ENCODE results near the gene TXNL1. TPM values are rescaled to one million over a fixed set of nuclear protein-coding genes. Genes with fewer than 3 reads are reported as not detected.

TXNL1 gene
- total and polyA plus RNA-seq, 2 of the 13 experiments (the other 11 are each of a cell fraction or from before 2014, with no cell fraction given): 41.9 to 73.1 TPM

GRCh38 chr18:56650944-56651770 lies 12.8 kb upstream of the TXNL1 start, which contains the start of gene WDR7 (continued):
- TF ChIP-seq, protein P1, sequence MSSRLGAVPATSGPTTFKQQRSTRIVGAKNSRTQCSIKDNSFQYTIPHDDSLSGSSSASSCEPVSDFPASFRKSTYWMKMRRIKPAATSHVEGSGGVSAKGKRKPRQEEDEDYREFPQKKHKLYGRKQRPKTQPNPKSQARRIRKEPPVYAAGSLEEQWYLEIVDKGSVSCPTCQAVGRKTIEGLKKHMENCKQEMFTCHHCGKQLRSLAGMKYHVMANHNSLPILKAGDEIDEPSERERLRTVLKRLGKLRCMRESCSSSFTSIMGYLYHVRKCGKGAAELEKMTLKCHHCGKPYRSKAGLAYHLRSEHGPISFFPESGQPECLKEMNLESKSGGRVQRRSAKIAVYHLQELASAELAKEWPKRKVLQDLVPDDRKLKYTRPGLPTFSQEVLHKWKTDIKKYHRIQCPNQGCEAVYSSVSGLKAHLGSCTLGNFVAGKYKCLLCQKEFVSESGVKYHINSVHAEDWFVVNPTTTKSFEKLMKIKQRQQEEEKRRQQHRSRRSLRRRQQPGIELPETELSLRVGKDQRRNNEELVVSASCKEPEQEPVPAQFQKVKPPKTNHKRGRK (CRISPR knock-in tag; IDR thresholded peaks at IDR 0.05): no peak; the same call in 1 of the 2 replicates
- peak; percentile 64; the same call in 1 of the 2 replicates for TF ChIP-seq KDM3A (CRISPR knock-in tag; IDR thresholded peaks at IDR 0.05; ENCODE audit: low read depth)
- TF ChIP-seq, protein P2, sequence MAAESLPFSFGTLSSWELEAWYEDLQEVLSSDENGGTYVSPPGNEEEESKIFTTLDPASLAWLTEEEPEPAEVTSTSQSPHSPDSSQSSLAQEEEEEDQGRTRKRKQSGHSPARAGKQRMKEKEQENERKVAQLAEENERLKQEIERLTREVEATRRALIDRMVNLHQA (CRISPR knock-in tag; IDR thresholded peaks at IDR 0.05): no peak
- no peak; the same call in 1 of the 2 replicates for TF ChIP-seq FOXK1 (CRISPR knock-in tag; IDR thresholded peaks at IDR 0.05; ENCODE audit: borderline replicate concordance, low read depth)
- no peak for TF ChIP-seq ZNF547 (CRISPR knock-in tag; IDR thresholded peaks at IDR 0.05)
- no peak for TF ChIP-seq TBP (CRISPR knock-in tag; IDR thresholded peaks at IDR 0.05)
- no peak for TF ChIP-seq DNMT3B (CRISPR knock-in tag; conservative IDR thresholded peaks at IDR 0.05)
- TF ChIP-seq PAWR (CRISPR knock-in tag; IDR thresholded peaks at IDR 0.05; ENCODE audit: borderline replicate concordance): no peak
- TF ChIP-seq, protein P3, sequence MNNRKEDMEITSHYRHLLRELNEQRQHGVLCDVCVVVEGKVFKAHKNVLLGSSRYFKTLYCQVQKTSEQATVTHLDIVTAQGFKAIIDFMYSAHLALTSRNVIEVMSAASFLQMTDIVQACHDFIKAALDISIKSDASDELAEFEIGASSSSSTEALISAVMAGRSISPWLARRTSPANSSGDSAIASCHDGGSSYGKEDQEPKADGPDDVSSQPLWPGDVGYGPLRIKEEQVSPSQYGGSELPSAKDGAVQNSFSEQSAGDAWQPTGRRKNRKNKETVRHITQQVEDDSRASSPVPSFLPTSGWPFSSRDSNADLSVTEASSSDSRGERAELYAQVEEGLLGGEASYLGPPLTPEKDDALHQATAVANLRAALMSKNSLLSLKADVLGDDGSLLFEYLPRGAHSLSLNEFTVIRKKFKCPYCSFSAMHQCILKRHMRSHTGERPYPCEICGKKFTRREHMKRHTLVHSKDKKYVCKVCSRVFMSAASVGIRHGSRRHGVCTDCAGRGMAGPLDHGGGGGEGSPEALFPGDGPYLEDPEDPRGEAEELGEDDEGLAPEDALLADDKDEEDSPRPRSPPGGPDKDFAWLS (CRISPR knock-in tag; IDR thresholded peaks at IDR 0.05; ENCODE audit: borderline replicate concordance): no peak
- no peak for TF ChIP-seq ZNF3 (CRISPR knock-in tag; IDR thresholded peaks at IDR 0.05)
- no peak for TF ChIP-seq MAF1 (CRISPR knock-in tag; IDR thresholded peaks at IDR 0.05; ENCODE audit: borderline replicate concordance)
- TF ChIP-seq, protein P4, sequence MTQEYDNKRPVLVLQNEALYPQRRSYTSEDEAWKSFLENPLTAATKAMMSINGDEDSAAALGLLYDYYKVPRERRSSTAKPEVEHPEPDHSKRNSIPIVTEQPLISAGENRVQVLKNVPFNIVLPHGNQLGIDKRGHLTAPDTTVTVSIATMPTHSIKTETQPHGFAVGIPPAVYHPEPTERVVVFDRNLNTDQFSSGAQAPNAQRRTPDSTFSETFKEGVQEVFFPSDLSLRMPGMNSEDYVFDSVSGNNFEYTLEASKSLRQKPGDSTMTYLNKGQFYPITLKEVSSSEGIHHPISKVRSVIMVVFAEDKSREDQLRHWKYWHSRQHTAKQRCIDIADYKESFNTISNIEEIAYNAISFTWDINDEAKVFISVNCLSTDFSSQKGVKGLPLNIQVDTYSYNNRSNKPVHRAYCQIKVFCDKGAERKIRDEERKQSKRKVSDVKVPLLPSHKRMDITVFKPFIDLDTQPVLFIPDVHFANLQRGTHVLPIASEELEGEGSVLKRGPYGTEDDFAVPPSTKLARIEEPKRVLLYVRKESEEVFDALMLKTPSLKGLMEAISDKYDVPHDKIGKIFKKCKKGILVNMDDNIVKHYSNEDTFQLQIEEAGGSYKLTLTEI (CRISPR knock-in tag; conservative IDR thresholded peaks at IDR 0.05): no peak
- TF ChIP-seq ZNF446 (CRISPR knock-in tag; IDR thresholded peaks at IDR 0.05): no peak
- TF ChIP-seq ASH2L (IDR thresholded peaks at IDR 0.05; ENCODE audit: insufficient read length, low read depth, low read length): peak; percentile 94
- no peak for TF ChIP-seq ZNF513 (CRISPR knock-in tag; conservative IDR thresholded peaks at IDR 0.05)
- TF ChIP-seq ARHGAP35 (CRISPR knock-in tag; IDR thresholded peaks at IDR 0.05; ENCODE audit: borderline replicate concordance): peak; percentile 87
- TF ChIP-seq HMGA1 (CRISPR knock-in tag; conservative IDR thresholded peaks at IDR 0.05): no peak
- TF ChIP-seq SRY (CRISPR knock-in tag; IDR thresholded peaks at IDR 0.05): peak; percentile 68; the same call in 1 of the 2 replicates
- TF ChIP-seq ZNF12 (CRISPR knock-in tag; IDR thresholded peaks at IDR 0.05): no peak
- TF ChIP-seq ZNF343 (CRISPR knock-in tag; IDR thresholded peaks at IDR 0.05): no peak
- TF ChIP-seq SRF (IDR thresholded peaks at IDR 0.05; ENCODE audit: low read depth, low read length): no peak
- TF ChIP-seq NFYC (CRISPR knock-in tag; IDR thresholded peaks at IDR 0.05): no peak
- peak; percentile 59; the same call in 1 of the 2 replicates for TF ChIP-seq ZNF124 (CRISPR knock-in tag; IDR thresholded peaks at IDR 0.05)

Measured in HepG2 (cell line).